Cerebellar cortex (tissue), 1 donor: ENCODE data around the gene OR1A2.
"Not testable (repeated sequence)": the region's sequence is repeated elsewhere in the genome, so short reads cannot be mapped to it uniquely, and the experiment has no call there.

Source experiments
- DNase-seq: peaks from one replicate; pipeline ENCODE4 v3.0.0-alpha.2; 2015; ENCODE audit warnings: low spot score

Gene OR1A2

GRCh38 chr17:3197219-3197618, at the start of gene OR1A2:
OR1A2 (plus strand) TSS chr17:3197519; CDS start chr17:3197519, 0 bp downstream.
- DNase-seq = no peak

GRCh38 chr17:3157218-3157617, 40.1 kb upstream of the OR1A2 start:
- no peak for DNase-seq

- DNase-seq = no peak
Observed at GRCh38 chr17:3167574-3167973, 29.7 kb upstream of the OR1A2 start.

GRCh38 chr17:3189961-3190360, 7.4 kb upstream of the OR1A2 start:
- no peak for DNase-seq

- no peak for DNase-seq
Observed at GRCh38 chr17:3207367-3207766, 10.0 kb downstream of the OR1A2 start, which contains the start of gene OR1A1. OR1A1 (plus strand) TSS chr17:3207667; CDS start chr17:3215621, 7,954 bp downstream.

GRCh38 chr17:3208484-3208883, 11.2 kb downstream of the OR1A2 start:
- no peak for DNase-seq

- no peak for DNase-seq
Observed at GRCh38 chr17:3213001-3213400, 15.7 kb downstream of the OR1A2 start.

- DNase-seq = no peak
Observed at GRCh38 chr17:3213587-3213986, 16.3 kb downstream of the OR1A2 start.

GRCh38 chr17:3219978-3220377, 22.7 kb downstream of the OR1A2 start:
- DNase-seq = not testable (repeated sequence)

- DNase-seq = no peak
Observed at GRCh38 chr17:3221850-3222249, 24.5 kb downstream of the OR1A2 start.

- no peak for DNase-seq
Observed at GRCh38 chr17:3222505-3222904, 25.2 kb downstream of the OR1A2 start.

GRCh38 chr17:3224721-3225352, 27.5 kb downstream of the OR1A2 start:
- DNase-seq = not testable (repeated sequence)

GRCh38 chr17:3232300-3232699, 35.0 kb downstream of the OR1A2 start:
- not testable (repeated sequence) for DNase-seq

GRCh38 chr17:3238685-3239084, 41.4 kb downstream of the OR1A2 start:
- DNase-seq = not testable (repeated sequence)

- DNase-seq = not testable (repeated sequence)
Observed at GRCh38 chr17:3241044-3241443, 43.7 kb downstream of the OR1A2 start.

- not testable (repeated sequence) for DNase-seq
Observed at GRCh38 chr17:3244841-3245240, 47.5 kb downstream of the OR1A2 start.
